NCI-H1092 treated with DMSO at 0.1 percent for 48 hours (cell line): ENCODE measurements around the gene ARHGAP24.

Experiments used
- DNase-seq: peaks from one replicate; lab custom pipeline; 2025; lab: John Stamatoyannopoulos, UW

Gene ARHGAP24

GRCh38 chr4:85697854-85698253, 222.9 kb downstream of the ARHGAP24 start:
- no peak for DNase-seq

GRCh38 chr4:85700362-85700761, 225.4 kb downstream of the ARHGAP24 start:
- no peak for DNase-seq

DNA sequence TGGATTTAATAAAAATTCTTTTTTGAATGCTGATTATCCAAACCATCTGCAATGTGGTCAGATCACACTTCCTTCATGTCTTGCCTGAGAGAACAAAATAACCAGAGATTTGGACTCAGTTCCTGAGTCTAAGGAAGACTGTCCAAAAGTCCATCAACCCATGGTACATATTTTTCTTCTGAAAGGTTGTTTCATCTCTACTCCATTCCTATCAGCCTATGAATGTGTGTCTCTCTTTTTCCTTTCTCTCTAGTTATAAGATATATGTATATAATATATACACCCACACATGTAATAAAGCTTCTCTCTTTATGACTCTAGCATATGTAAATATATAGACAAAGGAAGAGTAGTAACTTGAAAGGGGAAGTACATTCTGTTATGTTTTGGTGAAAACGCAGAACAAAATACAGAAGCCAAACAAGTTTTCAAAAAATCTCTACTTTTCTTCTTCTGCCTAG, 226.9 kb downstream of the ARHGAP24 start:
- no peak for DNase-seq

GRCh38 chr4:85703096-85703495, 228.1 kb downstream of the ARHGAP24 start:
- DNase-seq = no peak

DNA sequence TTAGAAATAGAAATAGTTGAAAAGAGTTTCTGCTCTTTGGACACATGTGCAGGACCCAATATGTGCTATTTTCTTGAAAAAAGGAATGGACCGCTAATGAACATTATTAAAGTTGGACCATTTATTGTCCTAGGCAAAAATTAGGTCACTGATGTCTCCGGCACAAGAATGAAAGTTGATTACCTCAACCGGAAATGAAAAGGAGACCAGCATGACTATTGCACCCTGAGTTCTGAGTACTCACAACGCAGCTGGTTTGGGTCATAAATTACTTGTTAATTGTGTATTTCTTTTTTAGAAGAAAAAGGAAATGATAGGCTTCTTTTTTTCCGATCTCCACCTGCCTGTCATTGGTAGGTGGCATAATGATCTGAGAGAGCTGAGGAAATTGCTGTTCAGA, 232.7 kb downstream of the ARHGAP24 start:
- no peak for DNase-seq

DNA sequence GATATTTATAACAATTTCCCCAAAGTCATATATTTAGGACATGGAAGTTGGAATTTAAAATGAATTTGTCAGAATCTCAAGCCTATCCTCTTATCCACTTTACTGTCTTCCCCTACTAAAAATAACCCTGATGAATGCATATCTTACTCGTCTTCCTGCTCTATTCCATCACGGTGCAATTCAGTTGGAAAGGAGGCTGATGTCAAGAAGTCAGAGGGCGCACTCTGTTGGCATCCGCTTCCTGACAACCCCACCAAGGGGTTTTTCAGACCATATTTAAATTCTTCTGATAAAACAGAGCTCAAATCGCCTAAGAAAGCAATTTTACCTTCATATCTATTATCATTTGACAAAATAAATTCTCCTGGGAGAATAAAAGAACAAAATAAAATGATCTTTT, 233.5 kb downstream of the ARHGAP24 start:
- peak; percentile 12 for DNase-seq

DNA sequence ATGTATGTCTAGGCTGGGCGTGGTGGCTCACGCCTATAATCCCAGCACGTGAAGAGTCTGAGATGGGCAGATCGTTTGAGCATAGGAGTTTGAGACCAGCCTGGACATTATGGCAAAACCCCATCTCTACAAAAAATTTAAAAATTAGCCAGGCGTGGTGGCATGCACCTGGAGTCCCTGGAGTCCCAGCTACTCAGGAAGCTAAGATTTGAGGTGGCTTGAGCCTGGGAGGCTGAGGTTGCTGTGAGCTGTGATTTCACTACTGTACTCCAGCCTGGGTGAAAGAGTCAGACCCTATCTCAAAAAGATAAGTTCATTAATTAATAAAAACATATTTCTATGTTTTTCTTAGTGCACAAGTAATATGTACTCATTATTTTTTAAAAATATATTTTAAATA, 238.1 kb downstream of the ARHGAP24 start:
- no peak for DNase-seq

DNA sequence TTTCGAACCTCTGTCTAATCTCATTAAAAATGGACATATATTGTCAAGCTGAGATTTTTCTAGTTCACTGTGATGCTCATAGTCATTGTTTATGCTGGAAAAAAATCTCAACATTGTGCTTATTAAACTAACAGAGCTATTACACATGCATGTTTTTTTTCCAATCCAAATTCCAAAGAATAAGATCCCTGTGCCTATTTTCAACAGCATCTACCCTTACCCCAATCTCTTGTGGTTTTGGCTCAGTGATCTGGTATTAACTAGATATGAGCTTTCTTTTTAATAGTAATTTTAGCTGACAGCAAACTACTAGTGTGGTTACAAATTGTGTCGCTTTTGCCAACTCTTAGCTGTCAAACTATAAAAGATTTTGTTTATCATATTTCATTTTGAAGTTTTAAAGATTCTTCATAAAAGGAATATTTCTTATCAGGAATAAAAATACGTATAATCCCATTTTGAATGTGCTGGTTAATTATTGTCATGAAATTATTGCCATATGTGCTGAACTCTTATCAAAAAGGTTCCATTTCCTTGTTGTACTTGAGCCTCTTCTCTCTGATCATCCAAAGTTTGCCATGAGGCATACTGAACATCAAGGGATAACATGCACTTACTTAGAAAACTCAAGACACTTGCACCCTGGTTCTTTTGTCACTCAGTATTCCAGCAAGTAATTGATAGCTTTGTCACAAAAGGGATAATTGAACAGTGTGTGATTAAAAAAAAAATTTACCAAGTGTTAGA, 241.2 kb downstream of the ARHGAP24 start:
- no peak for DNase-seq

- DNase-seq = no peak
Measured at GRCh38 chr4:85717351-85717750, 242.4 kb downstream of the ARHGAP24 start.

- no peak for DNase-seq
Measured at GRCh38 chr4:85717847-85718246, 242.9 kb downstream of the ARHGAP24 start.

DNA sequence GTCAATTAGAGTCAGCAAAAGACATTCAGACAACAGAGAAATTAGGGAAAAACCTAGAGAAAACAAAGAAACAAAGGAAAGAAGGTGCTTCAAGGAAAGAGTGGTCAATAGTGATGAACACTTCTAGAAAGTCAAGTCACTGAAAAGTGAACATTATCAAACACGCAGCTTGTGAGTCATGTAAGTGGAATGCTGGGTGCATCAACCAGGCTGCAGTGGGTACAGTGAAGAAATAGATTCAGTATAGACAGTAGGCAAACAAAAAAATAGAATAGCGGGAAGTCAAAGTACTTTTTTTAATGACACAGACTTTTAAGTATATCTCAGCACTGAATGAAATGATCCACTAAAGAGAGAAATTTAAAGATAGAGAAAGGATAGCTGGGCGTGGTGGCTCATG, 245.8 kb downstream of the ARHGAP24 start:
- no peak for DNase-seq

GRCh38 chr4:85722401-85722800, 247.5 kb downstream of the ARHGAP24 start:
- no peak for DNase-seq

GRCh38 chr4:85722807-85723206, 247.9 kb downstream of the ARHGAP24 start:
- no peak for DNase-seq

DNA sequence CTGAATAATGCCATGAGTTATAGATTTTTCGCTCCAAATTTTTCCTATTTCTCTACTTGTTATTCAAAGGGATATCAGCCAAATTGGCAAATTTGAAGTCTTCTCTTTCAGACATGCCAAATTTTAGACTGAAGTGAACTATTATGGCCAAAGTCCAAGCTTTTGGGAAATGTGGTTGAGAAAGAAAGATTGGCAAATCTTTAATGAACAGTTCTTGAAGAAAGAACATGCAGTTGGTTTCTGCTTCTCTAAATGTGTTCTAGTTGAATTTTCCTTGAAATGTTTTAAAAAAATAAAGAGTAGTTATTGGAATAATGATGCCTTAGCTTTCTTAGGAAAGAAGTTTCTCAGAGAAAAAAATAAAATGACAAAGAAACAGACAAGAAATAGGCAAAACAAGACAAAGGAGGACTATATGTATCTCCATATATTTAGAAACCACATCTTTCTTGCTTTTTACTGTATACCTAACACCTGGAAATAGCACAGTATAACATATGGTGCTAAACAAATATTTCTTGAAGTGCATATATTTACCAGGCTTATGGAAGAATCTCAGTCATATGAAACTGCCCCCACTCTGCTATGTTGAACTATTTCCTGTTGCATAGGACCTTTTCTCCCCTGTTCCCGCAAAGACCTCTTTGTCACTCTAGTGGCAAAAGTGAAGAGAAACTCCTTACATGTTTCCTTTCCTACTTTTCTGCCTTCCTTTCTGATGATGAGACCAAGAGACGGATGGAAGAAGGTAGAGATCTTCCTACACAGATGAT, 250.0 kb downstream of the ARHGAP24 start:
- no peak for DNase-seq

- DNase-seq = no peak
Measured at GRCh38 chr4:85725721-85726170, 250.8 kb downstream of the ARHGAP24 start.

GRCh38 chr4:85726555-85726954, 251.6 kb downstream of the ARHGAP24 start:
- DNase-seq = no peak

DNA sequence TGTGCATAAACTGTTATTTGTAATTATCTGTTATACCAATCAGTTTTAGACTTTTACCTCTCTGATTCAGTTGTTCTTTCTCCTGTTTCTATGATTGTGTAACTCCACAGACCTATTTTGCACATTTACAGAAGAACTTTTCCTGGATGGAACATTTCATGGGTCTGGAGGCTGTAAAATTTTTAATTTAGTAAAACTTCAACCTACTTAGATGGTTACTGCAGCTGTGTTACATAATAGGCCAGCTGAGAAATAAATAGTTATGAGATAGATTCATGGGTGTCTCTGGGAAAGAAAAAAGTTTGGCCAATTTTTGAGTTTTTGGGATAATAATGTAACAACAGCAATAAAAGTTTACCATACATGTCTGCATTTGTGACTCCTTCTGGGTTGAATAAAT, 253.5 kb downstream of the ARHGAP24 start:
- no peak for DNase-seq

DNA sequence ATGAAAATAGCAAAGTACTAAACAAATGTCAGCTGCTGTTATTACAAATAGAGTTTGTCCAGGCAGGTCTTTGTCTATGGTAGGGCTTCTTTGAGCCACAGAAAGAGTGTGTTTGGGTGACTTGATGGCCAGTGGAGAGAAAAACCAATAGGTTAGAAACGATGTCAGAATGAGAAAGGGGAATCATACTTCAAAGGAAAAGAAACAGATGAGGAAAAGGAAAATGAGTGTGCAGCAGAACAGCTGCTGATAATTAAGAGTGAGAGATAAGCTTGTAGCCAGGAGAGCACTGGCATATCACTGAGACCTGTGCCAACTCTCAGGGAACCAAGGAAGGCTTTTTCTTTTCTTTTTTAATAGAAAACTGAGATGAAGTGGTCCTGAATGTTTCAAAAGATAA, 257.2 kb downstream of the ARHGAP24 start:
- peak; percentile 26 for DNase-seq

DNA sequence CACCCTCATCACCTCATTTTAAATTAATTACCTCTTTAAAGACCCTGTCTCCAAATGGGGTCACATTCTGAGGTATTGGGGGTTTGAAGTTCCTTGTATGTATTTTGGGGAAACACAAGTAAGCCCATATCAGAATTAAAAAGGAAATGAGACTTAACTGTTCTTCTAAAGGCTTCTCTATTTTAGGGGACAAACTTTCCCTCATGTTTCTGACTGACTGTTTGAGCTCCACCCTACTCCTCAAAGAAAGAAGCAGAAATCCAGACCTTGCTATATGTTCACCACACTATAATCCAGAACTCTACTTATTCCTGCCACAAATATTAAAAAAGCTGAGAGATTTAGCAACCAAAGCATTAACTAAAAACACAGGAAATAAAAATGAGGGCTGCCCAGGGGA, 258.8 kb downstream of the ARHGAP24 start:
- DNase-seq = no peak

DNA sequence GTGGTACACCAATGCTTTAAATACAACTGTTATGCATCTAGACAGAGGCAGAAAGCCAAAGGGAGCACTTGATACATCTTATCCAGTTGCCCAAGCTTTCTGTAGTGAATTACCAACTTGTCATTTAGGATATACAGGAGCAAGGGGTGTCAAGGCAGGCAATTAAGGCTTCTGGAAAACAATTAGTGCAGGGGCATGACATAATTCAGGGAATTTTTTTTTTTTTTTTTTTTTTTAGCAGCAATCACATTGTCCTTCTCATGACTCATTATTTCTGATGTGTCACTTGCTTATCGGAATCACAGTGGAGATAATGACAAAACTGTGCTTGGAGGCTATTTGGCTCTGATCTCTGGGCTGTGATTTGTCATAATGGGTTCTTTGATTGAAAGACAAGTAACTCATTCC, 259.5 kb downstream of the ARHGAP24 start:
- no peak for DNase-seq

- no peak for DNase-seq
Measured at GRCh38 chr4:85736571-85736970, 261.6 kb downstream of the ARHGAP24 start.

GRCh38 chr4:85737254-85737653, 262.3 kb downstream of the ARHGAP24 start:
- no peak for DNase-seq

DNA sequence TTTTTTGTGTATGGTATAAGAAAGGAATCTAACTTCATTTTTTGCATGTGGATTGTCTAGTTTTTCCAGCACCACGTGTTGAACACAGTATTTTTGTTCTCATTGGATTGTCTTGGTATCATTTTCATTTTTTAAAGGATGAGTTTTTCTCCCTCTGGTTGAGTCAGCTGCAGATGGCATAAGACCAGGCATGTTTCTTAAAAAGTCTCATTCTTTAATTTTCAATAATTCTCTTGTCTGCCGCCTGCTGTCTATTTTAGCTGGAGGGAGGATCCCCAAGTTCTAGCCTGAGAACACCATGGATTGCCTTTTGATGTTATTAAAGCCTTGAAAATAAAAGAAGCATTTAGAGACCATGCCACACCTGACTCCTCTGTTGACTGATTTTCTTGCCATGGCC, 263.8 kb downstream of the ARHGAP24 start:
- no peak for DNase-seq
